GM18951 (cell line): ENCODE results near the gene KRT14.

Experiments
- POLR2A ChIP-seq: IDR thresholded peaks from 4 replicates; pipeline ENCODE4 v1.6.1; 2011; ENCODE audit warnings: mild to moderate bottlenecking; ENCODE audit not compliant: insufficient read length, insufficient read depth; ENCODE audit errors: extremely low read depth
- in situ Hi-C: fragments of 300-500 bp; cut with MboI; formaldehyde crosslinking; loops from one replicate; pipeline ENCODE4 v1.12.0; 2022; ENCODE audit warnings: low sequenced_read_pairs, mixed read lengths, inconsistent platforms; ENCODE audit not compliant: unreplicated experiment

Gene KRT14

GRCh38 chr17:41534899-41535546 lies 51.7 kb downstream of the KRT14 start:
- in situ Hi-C loops: no loop called here
- no peak for TF ChIP-seq POLR2A

GRCh38 chr17:41533613-41534012 lies 53.1 kb downstream of the KRT14 start:
- in situ Hi-C loops: no loop called here
- no peak for TF ChIP-seq POLR2A

GRCh38 chr17:41532947-41533570 lies 53.6 kb downstream of the KRT14 start:
- in situ Hi-C loops: no loop called here
- TF ChIP-seq POLR2A: no peak
